Activated naive CD8-positive, alpha-beta T cell treated with anti-CD3 and anti-CD28 coated beads, Interleukin-2, amount 50 U/mL, for 16 hours (primary cell): ENCODE measurements around the gene FAM89B.
A peak's percentile ranks its signal among the peaks of the same experiment; 100 is the strongest.

Source experiments
- DNase-seq: peaks from one replicate; pipeline ENCODE4 v3.0.0-alpha.2; 2020; ENCODE audit warnings: low read depth, low spot score

Gene FAM89B

GRCh38 chr11:65538915-65539743 lies 33.2 kb upstream of the FAM89B start:
- no peak for DNase-seq

- no peak for DNase-seq
Observed at GRCh38 chr11:65539744-65540289, 32.5 kb upstream of the FAM89B start.

GRCh38 chr11:65540290-65541092 lies 31.8 kb upstream of the FAM89B start:
- DNase-seq: peak; percentile 84

GRCh38 chr11:65541093-65541982 lies 31.0 kb upstream of the FAM89B start:
- DNase-seq: no peak

- no peak for DNase-seq
Observed at GRCh38 chr11:65542738-65543390, 29.5 kb upstream of the FAM89B start.

GRCh38 chr11:65545853-65546216 lies 26.5 kb upstream of the FAM89B start:
- no peak for DNase-seq

GRCh38 chr11:65546217-65546958 lies 25.9 kb upstream of the FAM89B start:
- DNase-seq: peak; percentile 96

GRCh38 chr11:65547446-65548125 lies 24.8 kb upstream of the FAM89B start:
- no peak for DNase-seq

GRCh38 chr11:65548395-65548794 lies 23.9 kb upstream of the FAM89B start:
- no peak for DNase-seq

- DNase-seq: no peak
Observed at GRCh38 chr11:65549096-65549495, 23.2 kb upstream of the FAM89B start.

- no peak for DNase-seq
Observed at GRCh38 chr11:65551572-65552387, 20.6 kb upstream of the FAM89B start.

GRCh38 chr11:65552388-65552951 lies 19.9 kb upstream of the FAM89B start:
- no peak for DNase-seq

GRCh38 chr11:65553301-65554001 lies 18.9 kb upstream of the FAM89B start:
- no peak for DNase-seq

GRCh38 chr11:65554057-65554818 lies 18.1 kb upstream of the FAM89B start:
- DNase-seq: no peak

GRCh38 chr11:65554842-65555430 lies 17.4 kb upstream of the FAM89B start:
- no peak for DNase-seq

GRCh38 chr11:65555693-65556231 lies 16.6 kb upstream of the FAM89B start:
- DNase-seq: no peak
